ENCODE results near the gene GAB2.

GAB2 gene

GRCh38 chr11:78319453-78319955, 98.1 kb downstream of the GAB2 start:
- DNase-seq (ENCODE audit: low spot score) = no peak
- no peak for TF ChIP-seq CTCF (IDR thresholded peaks at IDR 0.05)
- Histone ChIP-seq H3K4me3 (no peak overlapping the region), H3K27ac (no peak overlapping the region)

- DNase-seq (ENCODE audit: low spot score) = no peak
- no peak for TF ChIP-seq CTCF (IDR thresholded peaks at IDR 0.05)
- H3K27ac ChIP-seq = peak overlapping the region; percentile 12 to 42
- H3K4me3 ChIP-seq = no peak overlapping the region
Observed at GRCh38 chr11:78318321-78319114, 99.1 kb downstream of the GAB2 start.

GRCh38 chr11:78315724-78316123, 101.9 kb downstream of the GAB2 start:
- DNase-seq (ENCODE audit: low spot score) = no peak
- no peak overlapping the region for H3K4me3 ChIP-seq
- no peak overlapping the region for H3K27ac ChIP-seq
- TF ChIP-seq CTCF (IDR thresholded peaks at IDR 0.05) = no peak

- TF ChIP-seq CTCF (IDR thresholded peaks at IDR 0.05) = no peak
- peak overlapping the region in 1 of 2 donors; percentile 15 for H3K27ac ChIP-seq
- no peak for DNase-seq (ENCODE audit: low spot score)
Observed at GRCh38 chr11:78314762-78315161, 102.9 kb downstream of the GAB2 start.

GRCh38 chr11:78313898-78314297, 103.7 kb downstream of the GAB2 start:
- no peak for TF ChIP-seq CTCF (IDR thresholded peaks at IDR 0.05)
- DNase-seq (ENCODE audit: low spot score) = no peak
- Histone ChIP-seq H3K4me3 (no peak overlapping the region), H3K27ac (peak overlapping the region in 1 of 2 donors; percentile 2)

More at GRCh38 chr11:78314762-78315161, 102.9 kb downstream of the GAB2 start:
- H3K4me3 ChIP-seq = no peak overlapping the region

GRCh38 chr11:78313181-78313795, 104.3 kb downstream of the GAB2 start:
- Histone ChIP-seq H3K27ac (peak overlapping the region in 1 of 2 donors; percentile 20), H3K4me3 (no peak overlapping the region)
- no peak for DNase-seq (ENCODE audit: low spot score)
- TF ChIP-seq CTCF (IDR thresholded peaks at IDR 0.05) = no peak

Data from coronary artery (tissue), 2 donors.